H9 (cell line): ENCODE results near the gene NRXN2. TPM values are rescaled to one million over a fixed set of nuclear protein-coding genes. Genes with fewer than 3 reads are reported as not detected.

Experiments
- DNase-seq: peaks from one replicate; pipeline ENCODE4 v3.0.0-alpha.2; 2017
- H2AFZ ChIP-seq: one replicate; pipeline ENCODE4 v1.6.1; 2013; ENCODE audit warnings: mild to moderate bottlenecking, low read length, control low read depth, moderate library complexity
- H2AK5ac ChIP-seq: 2 replicates; pipeline ENCODE4 v1.6.1; 2013; ENCODE audit warnings: low read length, control low read depth, mixed read lengths; ENCODE audit not compliant: insufficient read length
- H2BK120ac ChIP-seq: one replicate; pipeline ENCODE4 v1.6.1; 2013; ENCODE audit warnings: low read depth, mild to moderate bottlenecking, low read length, control low read depth, inconsistent platforms; ENCODE audit not compliant: poor library complexity, severe bottlenecking
- H2BK12ac ChIP-seq: 2 replicates; pipeline ENCODE4 v1.6.1; 2013; ENCODE audit warnings: low read length, control low read depth, mixed read lengths, low read depth; ENCODE audit not compliant: insufficient read length
- H2BK15ac ChIP-seq: 2 replicates; pipeline ENCODE4 v1.6.1; 2013; ENCODE audit warnings: low read depth, low read length, control low read depth
- H2BK20ac ChIP-seq: one replicate; pipeline ENCODE4 v1.6.1; 2013; ENCODE audit warnings: low read depth, mild to moderate bottlenecking, low read length, control low read depth, inconsistent platforms; ENCODE audit not compliant: poor library complexity, severe bottlenecking
- H2BK5ac ChIP-seq: 2 replicates; pipeline ENCODE4 v1.6.1; 2013; ENCODE audit warnings: low read length, control low read depth, mixed read lengths; ENCODE audit not compliant: insufficient read length
- H3K14ac ChIP-seq: 2 replicates; pipeline ENCODE4 v1.6.1; 2013; ENCODE audit warnings: low read length, control low read depth; ENCODE audit not compliant: insufficient read depth
- H3K18ac ChIP-seq: 2 replicates; pipeline ENCODE4 v1.6.1; 2013; ENCODE audit warnings: low read depth, mild to moderate bottlenecking, mixed read lengths, low read length, control low read depth; ENCODE audit not compliant: insufficient read length
- H3K23ac ChIP-seq: 2 replicates; pipeline ENCODE4 v1.6.1; 2013; ENCODE audit warnings: low read length, control low read depth, mixed read lengths, low read depth; ENCODE audit not compliant: insufficient read length
- H3K23me2 ChIP-seq: 2 replicates; pipeline ENCODE4 v1.6.1; 2013; ENCODE audit warnings: low read depth, mild to moderate bottlenecking, mixed read lengths, low read length, control low read depth; ENCODE audit not compliant: insufficient read length, poor library complexity, severe bottlenecking
- H3K27ac ChIP-seq: 2 replicates; pipeline ENCODE4 v1.5.1; 2013; ENCODE audit warnings: low read length, control low read depth, mixed read lengths, low read depth; ENCODE audit not compliant: insufficient read length
- H3K27me3 ChIP-seq: 2 replicates; pipeline ENCODE4 v1.6.1; 2013; ENCODE audit warnings: low read length, control low read depth, inconsistent platforms; ENCODE audit not compliant: insufficient read depth
- H3K4ac ChIP-seq: 2 replicates; pipeline ENCODE4 v1.6.1; 2013; ENCODE audit warnings: low read depth, mild to moderate bottlenecking, control low read depth, inconsistent platforms, low read length, moderate library complexity
- H3K4me1 ChIP-seq: 2 replicates; pipeline ENCODE4 v1.6.1; 2013; ENCODE audit warnings: low read length, control low read depth, inconsistent platforms; ENCODE audit not compliant: insufficient read depth
- H3K4me2 ChIP-seq: 2 replicates; pipeline ENCODE4 v1.6.1; 2013; ENCODE audit warnings: low read length, control low read depth, mixed read lengths; ENCODE audit not compliant: insufficient read length, insufficient read depth
- H3K56ac ChIP-seq: 2 replicates; pipeline ENCODE4 v1.6.1; 2013; ENCODE audit warnings: low read depth, mild to moderate bottlenecking, mixed read lengths, low read length, control low read depth; ENCODE audit not compliant: insufficient read length
- H3K79me1 ChIP-seq: 2 replicates; pipeline ENCODE4 v1.6.1; 2013; ENCODE audit warnings: low read depth, mild to moderate bottlenecking, moderate library complexity, low read length, control low read depth, inconsistent platforms; ENCODE audit not compliant: insufficient read depth, poor library complexity, severe bottlenecking
- H3K79me2 ChIP-seq: 2 replicates; pipeline ENCODE4 v1.6.1; 2013; ENCODE audit warnings: low read length, control low read depth, inconsistent platforms; ENCODE audit not compliant: insufficient read depth
- H3K9ac ChIP-seq: 2 replicates; pipeline ENCODE4 v1.6.1; 2013; ENCODE audit warnings: low read length, control low read depth, mixed read lengths; ENCODE audit not compliant: insufficient read length; ENCODE audit errors: extremely low read depth
- H3K9me3 ChIP-seq: one replicate; pipeline ENCODE4 v1.6.1; 2013; ENCODE audit warnings: low read depth, low read length, inconsistent platforms; ENCODE audit not compliant: control insufficient read depth
- H3T11ph ChIP-seq: one replicate; pipeline ENCODE4 v1.6.1; 2013; ENCODE audit warnings: mild to moderate bottlenecking, low read length, control low read depth, inconsistent platforms
- H4K20me1 ChIP-seq: one replicate; pipeline ENCODE4 v1.6.1; 2013; ENCODE audit not compliant: control insufficient read depth, insufficient read length, insufficient read depth
- H4K5ac ChIP-seq: 2 replicates; pipeline ENCODE4 v1.6.1; 2013; ENCODE audit warnings: low read depth, mild to moderate bottlenecking, mixed read lengths, low read length, control low read depth; ENCODE audit not compliant: insufficient read length
- H4K8ac ChIP-seq: replicated peaks from 2 replicates; pipeline ENCODE4 v1.6.1; 2013; ENCODE audit warnings: low read length, control low read depth, mixed read lengths, low read depth; ENCODE audit not compliant: insufficient read length
- H4K91ac ChIP-seq: 2 replicates; pipeline ENCODE4 v1.6.1; 2013; ENCODE audit warnings: low read depth, mild to moderate bottlenecking, moderate library complexity, mixed read lengths, low read length, control low read depth; ENCODE audit not compliant: insufficient read length
- H3K27ac Mint-ChIP-seq, 3 experiments: 2 replicates in 2 of 3; 3 replicates in 1 of 3; pipeline ENCODE4 v1.8.0; 2020 to 2021; ENCODE audit warnings: mixed read lengths in 3 of 3, mild to moderate bottlenecking in 1 of 3, moderate library complexity in 1 of 3
- H3K27me3 Mint-ChIP-seq: 2 replicates; pipeline ENCODE4 v1.8.0; 2021; ENCODE audit warnings: low read depth, mild to moderate bottlenecking, moderate library complexity, mixed read lengths
- H3K36me3 Mint-ChIP-seq, 3 experiments: 2 replicates in 2 of 3; 3 replicates in 1 of 3; pipeline ENCODE4 v1.8.0; 2020 to 2021; ENCODE audit warnings: low read depth in 3 of 3, mixed read lengths in 3 of 3; ENCODE audit not compliant: insufficient read depth in 1 of 3
- H3K4me1 Mint-ChIP-seq, 2 experiments: 2 replicates each; pipeline ENCODE4 v1.8.0; 2020; ENCODE audit warnings: mixed read lengths in 2 of 2
- H3K4me3 Mint-ChIP-seq, 2 experiments: 2 replicates in 1 of 2; 3 replicates in 1 of 2; pipeline ENCODE4 v1.8.0; 2020 to 2021; ENCODE audit warnings: mild to moderate bottlenecking in 2 of 2, mixed read lengths in 2 of 2, moderate library complexity in 1 of 2
- H3K9me3 Mint-ChIP-seq, 2 experiments: 2 replicates in 1 of 2; 3 replicates in 1 of 2; pipeline ENCODE4 v1.8.0; 2020; ENCODE audit warnings: mild to moderate bottlenecking in 2 of 2, mixed read lengths in 2 of 2, moderate library complexity in 1 of 2
- CTCF ChIP-seq: fragments of 200-600 bp; sonication (generic); conservative IDR thresholded peaks from 3 replicates; pipeline ENCODE4 v1.8.0; 2021; ENCODE audit warnings: antibody characterized with exemption, mild to moderate bottlenecking
- WGBS: extraction: QIAGEN DNeasy Blood & Tissue Kit; methylation state at CpG from one replicate; pipeline ENCODE4 v1.1.7; 2013; ENCODE audit warnings: missing lambda C conversion rate, low lambda C conversion rate, mixed read lengths; ENCODE audit not compliant: insufficient read length; ENCODE audit errors: extremely low coverage; 5-methylcytosine and 5-hydroxymethylcytosine counted together
- total RNA-seq: library from RNA; stranded (reverse); gene quantifications from 2 replicates; pipeline ENCODE4 v1.2.1, GENCODE V29; 2021

NRXN2 gene
- total RNA-seq, 1 experiment from 2014 or later = 3.9 TPM

- TF ChIP-seq CTCF = no peak
- H3K4me1 ChIP-seq = peaks cover 12% of the 10 kb centered on the region
- no CpG with 5 or more reads among the region's 7 CpGs for WGBS
- H3K27ac Mint-ChIP-seq = peak overlapping the region in 1 of 3 experiments; percentile 72; a peak in 2 of 7 replicates
- H3K27me3 ChIP-seq = peaks cover 4% of the 10 kb centered on the region; the same call in 1 of the 2 replicates
- no peak overlapping the region for H2BK20ac ChIP-seq
- no peak overlapping the region for H3K56ac ChIP-seq
- no peaks in the 10 kb centered on the region for H3K23me2 ChIP-seq
- H2BK5ac ChIP-seq = no peak overlapping the region
- H3K27me3 Mint-ChIP-seq = peaks cover 26% of the 10 kb centered on the region
- H3K4ac ChIP-seq = no peak overlapping the region
- no peak overlapping the region for H2BK15ac ChIP-seq
- no peak overlapping the region for H3T11ph ChIP-seq
- no peak overlapping the region for H2AK5ac ChIP-seq
- H4K91ac ChIP-seq = no peak overlapping the region
- no peak overlapping the region for H3K18ac ChIP-seq
- H2BK120ac ChIP-seq = no peak overlapping the region
- H3K9me3 ChIP-seq = no peaks in the 10 kb centered on the region
- no peak overlapping the region for H3K14ac ChIP-seq
- no peak overlapping the region for H2AFZ ChIP-seq
- H3K9ac ChIP-seq = no peak overlapping the region
- peak; percentile 20 for DNase-seq
- H4K5ac ChIP-seq = no peak overlapping the region
- no peaks in the 10 kb centered on the region for H3K79me1 ChIP-seq
- no peak overlapping the region for H3K4me2 ChIP-seq
- no peak overlapping the region for H3K23ac ChIP-seq
- H4K20me1 ChIP-seq = no peaks in the 10 kb centered on the region
- no peaks in the 10 kb centered on the region for H3K79me2 ChIP-seq
- H3K4me3 Mint-ChIP-seq = no peak overlapping the region; a peak in 1 of 5 replicates
- H3K36me3 Mint-ChIP-seq = peaks cover 8 to 10% (median 8%) of the 10 kb centered on the region in 3 experiments; a peak in 6 of 7 replicates
- no peaks in the 10 kb centered on the region for H3K9me3 Mint-ChIP-seq
- H2BK12ac ChIP-seq = no peak overlapping the region
- no peak overlapping the region for H4K8ac ChIP-seq
- no peak overlapping the region for H3K27ac ChIP-seq
- H3K4me1 Mint-ChIP-seq = peaks cover 40 to 59% of the 10 kb centered on the region in 2 experiments
These were observed 4.0 kb upstream of the NRXN2 start for GRCh38 chr11:64726867-64727530.
